DND-41 (cell line): ENCODE data around the gene MACROD2.

ENCODE experiments used
- EZH2 ChIP-seq: IDR thresholded peaks from 3 replicates; pipeline ENCODE4 v1.6.1; 2012; ENCODE audit warnings: borderline replicate concordance, low read depth, mild to moderate bottlenecking, moderate library complexity, low read length, inconsistent platforms; ENCODE audit not compliant: severe bottlenecking
- TF ChIP-seq, protein P1 (sequence below): IDR thresholded peaks from 2 replicates; pipeline ENCODE4 v1.5.1; 2012; ENCODE audit warnings: borderline replicate concordance, low read length, moderate library complexity, mild to moderate bottlenecking; ENCODE audit not compliant: poor library complexity, severe bottlenecking; ENCODE audit errors: extremely low read depth

DNA sequence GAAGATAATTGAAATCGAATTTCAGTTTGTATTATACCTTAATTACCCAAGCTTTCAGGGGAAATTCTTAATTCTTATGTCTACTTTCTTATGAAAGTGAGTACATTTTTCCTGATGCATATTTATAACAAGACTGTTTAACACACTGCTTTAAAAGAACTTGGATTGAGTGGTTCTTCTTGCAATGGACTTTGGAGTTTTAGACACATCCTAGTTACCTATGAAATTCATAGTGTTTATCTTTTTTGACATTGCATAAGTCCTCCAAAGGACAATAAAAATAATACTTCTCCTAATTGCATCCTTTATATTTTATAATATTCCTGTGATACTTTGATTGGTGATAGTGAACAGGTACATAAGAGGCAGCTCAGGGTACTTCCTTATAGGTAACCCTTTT lies 737.7 kb downstream of the MACROD2 start:
- TF ChIP-seq, protein P1, sequence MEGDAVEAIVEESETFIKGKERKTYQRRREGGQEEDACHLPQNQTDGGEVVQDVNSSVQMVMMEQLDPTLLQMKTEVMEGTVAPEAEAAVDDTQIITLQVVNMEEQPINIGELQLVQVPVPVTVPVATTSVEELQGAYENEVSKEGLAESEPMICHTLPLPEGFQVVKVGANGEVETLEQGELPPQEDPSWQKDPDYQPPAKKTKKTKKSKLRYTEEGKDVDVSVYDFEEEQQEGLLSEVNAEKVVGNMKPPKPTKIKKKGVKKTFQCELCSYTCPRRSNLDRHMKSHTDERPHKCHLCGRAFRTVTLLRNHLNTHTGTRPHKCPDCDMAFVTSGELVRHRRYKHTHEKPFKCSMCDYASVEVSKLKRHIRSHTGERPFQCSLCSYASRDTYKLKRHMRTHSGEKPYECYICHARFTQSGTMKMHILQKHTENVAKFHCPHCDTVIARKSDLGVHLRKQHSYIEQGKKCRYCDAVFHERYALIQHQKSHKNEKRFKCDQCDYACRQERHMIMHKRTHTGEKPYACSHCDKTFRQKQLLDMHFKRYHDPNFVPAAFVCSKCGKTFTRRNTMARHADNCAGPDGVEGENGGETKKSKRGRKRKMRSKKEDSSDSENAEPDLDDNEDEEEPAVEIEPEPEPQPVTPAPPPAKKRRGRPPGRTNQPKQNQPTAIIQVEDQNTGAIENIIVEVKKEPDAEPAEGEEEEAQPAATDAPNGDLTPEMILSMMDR = no peak
- no peak for TF ChIP-seq EZH2
